Glutamatergic neuron (in vitro differentiated cells): ENCODE data around the gene SDF4. TPM values are rescaled to one million over a fixed set of nuclear protein-coding genes. Genes with fewer than 3 reads are reported as not detected.

Source experiments
- DNase-seq: peaks from one replicate; pipeline ENCODE4 v3.0.0; 2022
- H3K27ac Mint-ChIP-seq: one replicate; pipeline ENCODE4 v1.8.0; 2020; ENCODE audit warnings: mild to moderate bottlenecking, mixed read lengths, inconsistent platforms; ENCODE audit not compliant: unreplicated experiment
- H3K27me3 Mint-ChIP-seq: one replicate; pipeline ENCODE4 v1.8.0; 2020; ENCODE audit warnings: mild to moderate bottlenecking, moderate library complexity, mixed read lengths, inconsistent platforms; ENCODE audit not compliant: unreplicated experiment
- H3K36me3 Mint-ChIP-seq: one replicate; pipeline ENCODE4 v1.8.0; 2020; ENCODE audit warnings: mild to moderate bottlenecking, mixed read lengths, inconsistent platforms; ENCODE audit not compliant: unreplicated experiment
- H3K4me1 Mint-ChIP-seq: one replicate; pipeline ENCODE4 v1.8.0; 2020; ENCODE audit warnings: mild to moderate bottlenecking, low read depth, mixed read lengths, inconsistent platforms; ENCODE audit not compliant: unreplicated experiment
- H3K4me3 Mint-ChIP-seq: one replicate; pipeline ENCODE4 v1.8.0; 2020; ENCODE audit warnings: mild to moderate bottlenecking, mixed read lengths, inconsistent platforms; ENCODE audit not compliant: unreplicated experiment
- H3K9me3 Mint-ChIP-seq: one replicate; pipeline ENCODE4 v1.8.0; 2020; ENCODE audit warnings: mild to moderate bottlenecking, moderate library complexity, mixed read lengths, inconsistent platforms; ENCODE audit not compliant: unreplicated experiment
- CTCF ChIP-seq: fragments of 200-600 bp; sonication (generic); IDR thresholded peaks from one replicate; pipeline ENCODE4 v1.5.0; 2021; ENCODE audit not compliant: partially characterized antibody, unreplicated experiment
- total RNA-seq: library from RNA; stranded (reverse); fragmentation: NEBNext Ultra II Directional; extraction: Animal tissue kit (Norgen Biotek cat#: 25700); gene quantifications from one replicate; pipeline ENCODE4 v1.2.1, GENCODE V29; 2021; ENCODE audit not compliant: unreplicated experiment

Gene SDF4
- total RNA-seq, 1 donor from 2014 or later = 89.2 TPM

GRCh38 chr1:1212780-1213344 is 18.9 kb downstream of the SDF4 start:
- peak; percentile 32 for DNase-seq
- peaks cover 10% of the 10 kb centered on the region for H3K4me1 Mint-ChIP-seq
- H3K36me3 Mint-ChIP-seq = no peaks in the 10 kb centered on the region
- H3K27me3 Mint-ChIP-seq = peaks cover 10% of the 10 kb centered on the region
- no peak overlapping the region for H3K4me3 Mint-ChIP-seq
- peaks cover 6% of the 10 kb centered on the region for H3K9me3 Mint-ChIP-seq
- no peak for TF ChIP-seq CTCF
- H3K27ac Mint-ChIP-seq = no peak overlapping the region

DNA sequence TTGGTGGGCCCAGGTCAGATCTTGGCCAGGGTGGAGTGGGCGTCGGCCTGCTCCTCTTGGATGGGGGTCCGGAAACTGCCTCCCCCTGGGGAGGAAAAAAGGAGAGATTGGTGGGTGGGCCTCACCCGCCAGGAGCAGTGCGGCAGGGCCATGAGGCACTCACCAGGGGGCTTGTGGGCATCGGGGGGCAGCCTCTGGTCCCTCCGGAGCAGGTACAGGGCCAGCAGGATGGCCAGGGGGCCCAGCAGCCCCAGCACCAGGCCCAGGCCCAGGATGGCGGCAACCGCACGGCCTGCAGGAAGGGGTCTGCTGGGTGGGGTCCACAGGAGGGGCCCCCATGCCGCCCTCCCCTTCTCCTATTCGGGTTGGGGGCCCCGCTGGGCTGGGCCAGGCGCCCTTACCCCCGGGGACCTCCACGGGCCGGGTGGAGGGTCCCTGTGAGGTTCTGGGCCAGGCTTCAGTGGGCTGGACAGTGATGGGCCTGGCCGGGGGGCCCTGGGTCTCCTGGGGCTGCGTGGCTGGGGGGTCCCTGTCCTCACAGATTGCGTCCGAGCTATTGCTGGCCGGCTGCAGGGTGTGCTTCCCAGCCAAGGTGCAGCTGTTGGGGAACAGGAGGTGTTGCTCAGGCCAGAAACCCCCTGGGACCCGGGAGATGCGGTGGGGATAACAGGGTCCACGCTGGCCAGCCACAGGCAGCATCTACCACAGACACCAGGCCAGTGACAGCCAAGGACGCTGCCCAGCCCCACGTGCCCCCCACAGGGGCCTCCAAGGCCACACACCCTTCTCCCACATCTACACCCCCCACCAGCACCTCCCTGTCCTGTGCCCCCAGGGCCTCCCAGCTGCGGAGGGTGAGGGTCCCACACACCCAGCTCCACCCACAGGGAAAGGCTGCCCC is 20.0 kb downstream of the SDF4 start:
- H3K36me3 Mint-ChIP-seq = no peaks in the 10 kb centered on the region
- peaks cover 10% of the 10 kb centered on the region for H3K27me3 Mint-ChIP-seq
- no peak overlapping the region for H3K27ac Mint-ChIP-seq
- no peak overlapping the region for H3K4me3 Mint-ChIP-seq
- DNase-seq = peak; percentile 51
- TF ChIP-seq CTCF = no peak
- peaks cover 8% of the 10 kb centered on the region for H3K9me3 Mint-ChIP-seq
- H3K4me1 Mint-ChIP-seq = peaks cover 10% of the 10 kb centered on the region

GRCh38 chr1:1210726-1211540 is 20.9 kb downstream of the SDF4 start:
- Mint-ChIP-seq H3K27me3 (peaks cover 7% of the 10 kb centered on the region), H3K36me3 (no peaks in the 10 kb centered on the region), H3K9me3 (peaks cover 5% of the 10 kb centered on the region), H3K4me3 (no peak overlapping the region), H3K4me1 (peaks cover 10% of the 10 kb centered on the region), H3K27ac (no peak overlapping the region)
- TF ChIP-seq CTCF = no peak
- peak; percentile 17 for DNase-seq

GRCh38 chr1:1208713-1209433 is 22.9 kb downstream of the SDF4 start:
- Mint-ChIP-seq H3K36me3 (no peaks in the 10 kb centered on the region), H3K4me3 (no peak overlapping the region), H3K27ac (peak overlapping the region; percentile 94), H3K4me1 (peaks cover 10% of the 10 kb centered on the region), H3K9me3 (peaks cover 5% of the 10 kb centered on the region), H3K27me3 (peaks cover 6% of the 10 kb centered on the region)
- DNase-seq = peak; percentile 34
- no peak for TF ChIP-seq CTCF
